H9 (cell line): Measurements from ENCODE around the gene RPS19. TPM values are rescaled to one million over a fixed set of nuclear protein-coding genes. Genes with fewer than 3 reads are reported as not detected.
"Not testable (repeated sequence)": the region's sequence is repeated elsewhere in the genome, so short reads cannot be mapped to it uniquely, and the experiment has no call there.

ENCODE experiments used
- DNase-seq: peaks from one replicate; pipeline ENCODE4 v3.0.0-alpha.2; 2017
- H2AFZ ChIP-seq: one replicate; pipeline ENCODE4 v1.6.1; 2013; ENCODE audit warnings: mild to moderate bottlenecking, low read length, control low read depth, moderate library complexity
- H2AK5ac ChIP-seq: 2 replicates; pipeline ENCODE4 v1.6.1; 2013; ENCODE audit warnings: low read length, control low read depth, mixed read lengths; ENCODE audit not compliant: insufficient read length
- H2BK120ac ChIP-seq: one replicate; pipeline ENCODE4 v1.6.1; 2013; ENCODE audit warnings: low read depth, mild to moderate bottlenecking, low read length, control low read depth, inconsistent platforms; ENCODE audit not compliant: poor library complexity, severe bottlenecking
- H2BK12ac ChIP-seq: 2 replicates; pipeline ENCODE4 v1.6.1; 2013; ENCODE audit warnings: low read length, control low read depth, mixed read lengths, low read depth; ENCODE audit not compliant: insufficient read length
- H2BK15ac ChIP-seq: 2 replicates; pipeline ENCODE4 v1.6.1; 2013; ENCODE audit warnings: low read depth, low read length, control low read depth
- H2BK20ac ChIP-seq: one replicate; pipeline ENCODE4 v1.6.1; 2013; ENCODE audit warnings: low read depth, mild to moderate bottlenecking, low read length, control low read depth, inconsistent platforms; ENCODE audit not compliant: poor library complexity, severe bottlenecking
- H2BK5ac ChIP-seq: 2 replicates; pipeline ENCODE4 v1.6.1; 2013; ENCODE audit warnings: low read length, control low read depth, mixed read lengths; ENCODE audit not compliant: insufficient read length
- H3K14ac ChIP-seq: 2 replicates; pipeline ENCODE4 v1.6.1; 2013; ENCODE audit warnings: low read length, control low read depth; ENCODE audit not compliant: insufficient read depth
- H3K18ac ChIP-seq: 2 replicates; pipeline ENCODE4 v1.6.1; 2013; ENCODE audit warnings: low read depth, mild to moderate bottlenecking, mixed read lengths, low read length, control low read depth; ENCODE audit not compliant: insufficient read length
- H3K23ac ChIP-seq: 2 replicates; pipeline ENCODE4 v1.6.1; 2013; ENCODE audit warnings: low read length, control low read depth, mixed read lengths, low read depth; ENCODE audit not compliant: insufficient read length
- H3K23me2 ChIP-seq: 2 replicates; pipeline ENCODE4 v1.6.1; 2013; ENCODE audit warnings: low read depth, mild to moderate bottlenecking, mixed read lengths, low read length, control low read depth; ENCODE audit not compliant: insufficient read length, poor library complexity, severe bottlenecking
- H3K27ac ChIP-seq: 2 replicates; pipeline ENCODE4 v1.5.1; 2013; ENCODE audit warnings: low read length, control low read depth, mixed read lengths, low read depth; ENCODE audit not compliant: insufficient read length
- H3K27me3 ChIP-seq: 2 replicates; pipeline ENCODE4 v1.6.1; 2013; ENCODE audit warnings: low read length, control low read depth, inconsistent platforms; ENCODE audit not compliant: insufficient read depth
- H3K4ac ChIP-seq: 2 replicates; pipeline ENCODE4 v1.6.1; 2013; ENCODE audit warnings: low read depth, mild to moderate bottlenecking, control low read depth, inconsistent platforms, low read length, moderate library complexity
- H3K4me1 ChIP-seq: 2 replicates; pipeline ENCODE4 v1.6.1; 2013; ENCODE audit warnings: low read length, control low read depth, inconsistent platforms; ENCODE audit not compliant: insufficient read depth
- H3K4me2 ChIP-seq: 2 replicates; pipeline ENCODE4 v1.6.1; 2013; ENCODE audit warnings: low read length, control low read depth, mixed read lengths; ENCODE audit not compliant: insufficient read length, insufficient read depth
- H3K56ac ChIP-seq: 2 replicates; pipeline ENCODE4 v1.6.1; 2013; ENCODE audit warnings: low read depth, mild to moderate bottlenecking, mixed read lengths, low read length, control low read depth; ENCODE audit not compliant: insufficient read length
- H3K79me1 ChIP-seq: 2 replicates; pipeline ENCODE4 v1.6.1; 2013; ENCODE audit warnings: low read depth, mild to moderate bottlenecking, moderate library complexity, low read length, control low read depth, inconsistent platforms; ENCODE audit not compliant: insufficient read depth, poor library complexity, severe bottlenecking
- H3K79me2 ChIP-seq: 2 replicates; pipeline ENCODE4 v1.6.1; 2013; ENCODE audit warnings: low read length, control low read depth, inconsistent platforms; ENCODE audit not compliant: insufficient read depth
- H3K9ac ChIP-seq: 2 replicates; pipeline ENCODE4 v1.6.1; 2013; ENCODE audit warnings: low read length, control low read depth, mixed read lengths; ENCODE audit not compliant: insufficient read length; ENCODE audit errors: extremely low read depth
- H3K9me3 ChIP-seq: one replicate; pipeline ENCODE4 v1.6.1; 2013; ENCODE audit warnings: low read depth, low read length, inconsistent platforms; ENCODE audit not compliant: control insufficient read depth
- H3T11ph ChIP-seq: one replicate; pipeline ENCODE4 v1.6.1; 2013; ENCODE audit warnings: mild to moderate bottlenecking, low read length, control low read depth, inconsistent platforms
- H4K20me1 ChIP-seq: one replicate; pipeline ENCODE4 v1.6.1; 2013; ENCODE audit not compliant: control insufficient read depth, insufficient read length, insufficient read depth
- H4K5ac ChIP-seq: 2 replicates; pipeline ENCODE4 v1.6.1; 2013; ENCODE audit warnings: low read depth, mild to moderate bottlenecking, mixed read lengths, low read length, control low read depth; ENCODE audit not compliant: insufficient read length
- H4K8ac ChIP-seq: replicated peaks from 2 replicates; pipeline ENCODE4 v1.6.1; 2013; ENCODE audit warnings: low read length, control low read depth, mixed read lengths, low read depth; ENCODE audit not compliant: insufficient read length
- H4K91ac ChIP-seq: 2 replicates; pipeline ENCODE4 v1.6.1; 2013; ENCODE audit warnings: low read depth, mild to moderate bottlenecking, moderate library complexity, mixed read lengths, low read length, control low read depth; ENCODE audit not compliant: insufficient read length
- H3K27ac Mint-ChIP-seq, 3 experiments: 2 replicates in 2 of 3; 3 replicates in 1 of 3; pipeline ENCODE4 v1.8.0; 2020 to 2021; ENCODE audit warnings: mixed read lengths in 3 of 3, mild to moderate bottlenecking in 1 of 3, moderate library complexity in 1 of 3
- H3K27me3 Mint-ChIP-seq: 2 replicates; pipeline ENCODE4 v1.8.0; 2021; ENCODE audit warnings: low read depth, mild to moderate bottlenecking, moderate library complexity, mixed read lengths
- H3K36me3 Mint-ChIP-seq, 3 experiments: 2 replicates in 2 of 3; 3 replicates in 1 of 3; pipeline ENCODE4 v1.8.0; 2020 to 2021; ENCODE audit warnings: low read depth in 3 of 3, mixed read lengths in 3 of 3; ENCODE audit not compliant: insufficient read depth in 1 of 3
- H3K4me1 Mint-ChIP-seq, 2 experiments: 2 replicates each; pipeline ENCODE4 v1.8.0; 2020; ENCODE audit warnings: mixed read lengths in 2 of 2
- H3K4me3 Mint-ChIP-seq, 2 experiments: 2 replicates in 1 of 2; 3 replicates in 1 of 2; pipeline ENCODE4 v1.8.0; 2020 to 2021; ENCODE audit warnings: mild to moderate bottlenecking in 2 of 2, mixed read lengths in 2 of 2, moderate library complexity in 1 of 2
- H3K9me3 Mint-ChIP-seq, 2 experiments: 2 replicates in 1 of 2; 3 replicates in 1 of 2; pipeline ENCODE4 v1.8.0; 2020; ENCODE audit warnings: mild to moderate bottlenecking in 2 of 2, mixed read lengths in 2 of 2, moderate library complexity in 1 of 2
- whole genome bisulfite sequencing: extraction: QIAGEN DNeasy Blood & Tissue Kit; methylation state at CpG from one replicate; pipeline ENCODE4 v1.1.7; 2013; ENCODE audit warnings: missing lambda C conversion rate, low lambda C conversion rate, mixed read lengths; ENCODE audit not compliant: insufficient read length; ENCODE audit errors: extremely low coverage; 5-methylcytosine and 5-hydroxymethylcytosine counted together
- total RNA-seq: library from RNA; stranded (reverse); gene quantifications from 2 replicates; pipeline ENCODE4 v1.2.1, GENCODE V29; 2021
- TF ChIP-seq, protein P1 (sequence below): fragments of 200-600 bp; sonication (generic); conservative IDR thresholded peaks from 3 replicates; pipeline ENCODE4 v1.8.0; 2021; ENCODE audit warnings: antibody characterized with exemption, mild to moderate bottlenecking

RPS19 gene
- total RNA-seq, 1 experiment from 2014 or later = 3,024 TPM

DNA sequence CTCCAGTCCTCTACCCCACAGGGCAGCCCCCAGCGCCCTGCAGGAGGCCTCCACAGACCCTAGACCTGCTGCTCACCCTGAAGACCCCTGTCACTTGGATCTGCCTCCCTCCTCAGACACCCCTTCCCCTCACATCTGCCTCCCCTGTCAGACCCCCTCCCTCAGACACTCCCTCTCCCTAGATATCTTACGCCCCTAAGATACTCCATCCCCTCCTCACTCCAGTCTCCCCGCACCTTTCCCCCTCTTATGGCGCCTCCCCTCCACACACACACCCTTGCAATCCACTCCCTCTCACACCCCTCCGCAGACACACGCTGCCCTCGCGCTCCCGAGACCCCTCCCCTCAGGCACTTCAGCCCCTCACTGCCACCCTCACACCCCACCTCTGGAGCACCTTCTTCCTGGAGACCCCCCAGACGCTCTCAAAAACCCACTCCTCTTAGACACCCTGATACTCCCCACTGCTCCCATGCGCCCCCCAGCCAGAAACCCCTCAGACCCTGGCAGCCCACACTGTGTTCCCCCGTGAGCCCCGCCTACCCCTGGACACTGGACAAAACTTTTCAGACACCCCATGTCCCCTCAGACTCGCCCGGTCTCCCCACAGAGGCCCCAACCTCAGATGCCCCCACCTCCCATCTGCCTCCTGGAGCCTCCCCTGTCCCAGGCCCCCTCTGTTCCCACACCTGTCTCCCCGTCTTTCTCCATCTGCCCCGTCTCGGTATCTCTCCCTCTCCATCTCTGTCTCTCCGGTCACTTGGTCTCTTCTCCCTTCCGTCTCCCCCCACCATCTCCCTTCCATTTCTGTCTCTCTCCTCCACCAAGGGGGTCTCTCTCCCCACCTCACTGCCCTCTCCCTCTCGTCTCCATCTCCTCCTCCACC lies 53.7 kb downstream of the RPS19 start:
- DNase-seq = no peak
- Histone ChIP-seq H2BK5ac (no peak overlapping the region), H2BK120ac (no peak overlapping the region), H3K27ac (no peak overlapping the region), H4K8ac (no peak overlapping the region), H3K4ac (no peak overlapping the region), H3K14ac (no peak overlapping the region), H3K56ac (no peak overlapping the region), H4K20me1 (peaks cover 3% of the 10 kb centered on the region), H2BK20ac (no peak overlapping the region), H2BK15ac (no peak overlapping the region), H2BK12ac (no peak overlapping the region), H3K79me2 (no peaks in the 10 kb centered on the region), H3K23me2 (peaks cover 5% of the 10 kb centered on the region), H3K23ac (no peak overlapping the region), H3K27me3 (peaks cover 79% of the 10 kb centered on the region), H3T11ph (no peak overlapping the region), H4K91ac (no peak overlapping the region), H3K9ac (no peak overlapping the region), H3K9me3 (no peaks in the 10 kb centered on the region), H2AFZ (no peak overlapping the region), H2AK5ac (no peak overlapping the region), H4K5ac (no peak overlapping the region), H3K79me1 (no peaks in the 10 kb centered on the region), H3K4me2 (peak overlapping the region; percentile 48), H3K4me1 (no peaks in the 10 kb centered on the region), H3K18ac (no peak overlapping the region)
- Mint-ChIP-seq H3K36me3 (no peaks in the 10 kb centered on the region), H3K4me1 (peaks cover 6 to 15% of the 10 kb centered on the region in 2 experiments; a peak in 3 of 4 replicates), H3K9me3 (peaks cover 0 to 2% of the 10 kb centered on the region in 2 experiments; a peak in 1 of 5 replicates), H3K27ac (no peak overlapping the region; a peak in 1 of 7 replicates), H3K4me3 (peak overlapping the region; percentile 24 to 76; a peak in 4 of 5 replicates), H3K27me3 (peaks cover under 1% of the 10 kb centered on the region)
- WGBS = no CpG with 5 or more reads among the region's 21 CpGs
- TF ChIP-seq, protein P1, sequence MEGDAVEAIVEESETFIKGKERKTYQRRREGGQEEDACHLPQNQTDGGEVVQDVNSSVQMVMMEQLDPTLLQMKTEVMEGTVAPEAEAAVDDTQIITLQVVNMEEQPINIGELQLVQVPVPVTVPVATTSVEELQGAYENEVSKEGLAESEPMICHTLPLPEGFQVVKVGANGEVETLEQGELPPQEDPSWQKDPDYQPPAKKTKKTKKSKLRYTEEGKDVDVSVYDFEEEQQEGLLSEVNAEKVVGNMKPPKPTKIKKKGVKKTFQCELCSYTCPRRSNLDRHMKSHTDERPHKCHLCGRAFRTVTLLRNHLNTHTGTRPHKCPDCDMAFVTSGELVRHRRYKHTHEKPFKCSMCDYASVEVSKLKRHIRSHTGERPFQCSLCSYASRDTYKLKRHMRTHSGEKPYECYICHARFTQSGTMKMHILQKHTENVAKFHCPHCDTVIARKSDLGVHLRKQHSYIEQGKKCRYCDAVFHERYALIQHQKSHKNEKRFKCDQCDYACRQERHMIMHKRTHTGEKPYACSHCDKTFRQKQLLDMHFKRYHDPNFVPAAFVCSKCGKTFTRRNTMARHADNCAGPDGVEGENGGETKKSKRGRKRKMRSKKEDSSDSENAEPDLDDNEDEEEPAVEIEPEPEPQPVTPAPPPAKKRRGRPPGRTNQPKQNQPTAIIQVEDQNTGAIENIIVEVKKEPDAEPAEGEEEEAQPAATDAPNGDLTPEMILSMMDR = no peak

DNA sequence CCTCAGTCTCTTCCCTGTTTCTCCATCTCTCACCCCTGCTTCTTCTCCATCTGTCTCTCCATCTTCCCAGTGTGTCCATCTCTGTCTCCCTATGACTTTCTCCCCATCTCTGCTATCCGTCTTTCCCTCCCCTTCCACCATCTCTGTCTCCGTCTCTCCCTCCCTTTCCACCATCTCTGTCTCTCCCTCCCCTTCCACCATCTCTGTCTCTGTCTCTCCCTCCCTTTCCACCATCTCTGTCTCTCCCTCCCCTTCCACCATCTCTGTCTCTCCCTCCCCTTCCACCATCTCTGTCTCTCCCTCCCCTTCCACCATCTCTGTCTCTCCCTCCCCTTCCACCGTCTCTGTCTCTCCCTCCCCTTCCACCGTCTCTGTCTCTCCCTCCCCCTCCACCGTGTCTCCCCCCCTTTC lies 54.4 kb downstream of the RPS19 start:
- not testable (repeated sequence) for H3K79me2 ChIP-seq, H3K18ac ChIP-seq, H3K23me2 ChIP-seq, H3T11ph ChIP-seq, H3K9me3 Mint-ChIP-seq, H2BK12ac ChIP-seq, H3K23ac ChIP-seq, H3K36me3 Mint-ChIP-seq, H2BK5ac ChIP-seq, H3K27ac Mint-ChIP-seq, H3K27ac ChIP-seq, H3K4ac ChIP-seq, H2BK20ac ChIP-seq, H3K4me1 ChIP-seq, H4K20me1 ChIP-seq, H3K9ac ChIP-seq, H2AFZ ChIP-seq, H3K79me1 ChIP-seq, H3K56ac ChIP-seq, H2BK120ac ChIP-seq, H3K9me3 ChIP-seq, DNase-seq, H3K4me2 ChIP-seq, H4K91ac ChIP-seq, H4K5ac ChIP-seq, H4K8ac ChIP-seq, H2BK15ac ChIP-seq, H3K14ac ChIP-seq, H3K27me3 Mint-ChIP-seq, H2AK5ac ChIP-seq
- peak overlapping the region in 1 of 2 experiments; percentile 76; a peak in 3 of 5 replicates for H3K4me3 Mint-ChIP-seq
- H3K27me3 ChIP-seq = peaks cover 85% of the 10 kb centered on the region
- peaks cover 6 to 15% of the 10 kb centered on the region in 2 experiments; a peak in 3 of 4 replicates for H3K4me1 Mint-ChIP-seq
- no CpG with 5 or more reads among the region's 5 CpGs for WGBS
